M059J (cell line): Measurements from ENCODE around the gene CPNE1. TPM values are rescaled to one million over a fixed set of nuclear protein-coding genes. Genes with fewer than 3 reads are reported as not detected.

Experiments
- DNase-seq: peaks from one replicate; pipeline ENCODE4 v3.0.0-alpha.2; 2012; ENCODE audit warnings: low read depth
- total RNA-seq: library from RNA; depleted of rRNA; stranded (reverse); fragments of >200 nt; shearing (Covaris generic); gene quantifications from 2 replicates; pipeline ENCODE4 v1.2.3, GENCODE V29; 2014

CPNE1 gene
- total RNA-seq, 1 experiment from 2014 or later: 262 TPM

DNA sequence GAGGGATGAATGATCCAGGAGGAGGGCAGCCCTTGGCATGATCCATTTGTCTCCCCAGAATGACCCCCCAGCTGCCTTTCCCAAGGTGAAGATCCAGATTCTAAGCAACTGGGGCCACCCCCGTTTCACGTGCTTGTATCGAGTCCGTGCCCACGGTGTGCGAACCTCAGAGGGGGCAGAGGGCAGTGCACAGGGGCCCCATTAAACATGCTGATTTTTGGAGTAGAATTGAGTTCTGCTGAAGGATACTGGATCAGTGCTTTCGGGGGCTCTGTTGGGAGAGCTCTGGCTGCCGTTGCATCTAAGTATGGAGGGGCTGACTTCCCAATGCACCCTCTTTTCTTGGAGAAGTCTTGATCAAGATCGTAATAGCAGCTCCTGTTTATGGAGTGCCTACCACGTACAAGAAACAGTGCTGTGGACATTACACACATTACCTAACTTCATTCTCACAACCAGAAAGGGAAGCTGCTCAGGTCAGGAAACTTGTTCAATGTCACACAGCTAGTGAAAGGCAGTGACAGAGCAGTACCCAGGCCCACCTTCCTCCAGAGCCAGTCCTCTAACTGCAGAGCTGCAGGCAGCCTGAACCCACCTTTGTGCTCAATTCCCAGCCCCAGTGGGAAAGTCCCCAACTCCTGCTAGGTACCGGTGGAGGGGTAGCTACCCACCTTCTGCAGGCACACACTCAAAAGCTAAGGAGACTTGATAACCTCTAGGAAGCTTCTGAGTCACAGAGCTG, 43.7 kb downstream of the CPNE1 start:
- DNase-seq: no peak

GRCh38 chr20:35619196-35620095, 45.3 kb downstream of the CPNE1 start:
- peak; percentile 95 for DNase-seq

DNA sequence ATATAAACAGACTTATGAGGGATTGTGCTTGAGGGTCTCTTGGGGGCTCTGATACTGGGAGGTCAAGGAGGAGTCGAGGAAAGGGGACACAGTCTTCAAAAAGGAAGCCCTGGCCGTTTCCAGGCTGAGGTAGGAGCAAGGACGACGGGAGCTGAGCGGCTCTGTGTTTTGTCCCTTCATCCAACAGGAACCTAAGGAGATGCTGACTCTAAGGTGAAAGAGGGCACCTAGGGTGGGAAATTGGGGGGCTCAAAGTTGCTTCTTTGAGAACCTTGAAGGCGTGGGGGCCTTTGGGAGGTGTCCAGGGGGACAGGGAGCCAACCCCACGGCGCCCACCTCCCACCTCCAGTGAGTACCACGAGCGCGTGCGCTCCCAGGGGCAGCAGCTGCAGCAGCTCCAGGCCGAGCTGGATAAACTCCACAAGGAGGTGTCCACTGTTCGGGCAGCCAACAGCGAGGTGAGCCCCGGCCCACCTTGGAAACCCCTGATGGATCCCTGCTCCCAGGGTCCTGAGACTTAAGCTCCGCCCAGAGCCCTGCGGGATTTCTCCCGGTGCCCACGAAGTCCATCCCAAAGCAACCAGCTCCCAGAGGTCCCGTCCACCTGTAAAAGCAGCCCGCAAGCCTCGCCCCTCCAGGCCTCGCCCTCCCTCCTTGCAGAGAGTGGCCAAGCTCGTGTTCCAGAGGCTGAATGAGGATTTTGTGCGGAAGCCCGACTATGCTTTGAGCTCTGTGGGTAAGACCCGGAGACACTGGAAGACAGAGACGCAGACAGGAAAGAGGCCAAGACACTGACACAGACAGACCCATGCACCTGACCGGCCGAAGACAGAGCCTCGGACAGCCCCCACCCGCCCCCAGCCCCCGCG, 46.2 kb downstream of the CPNE1 start:
- DNase-seq: peak; percentile 70

DNA sequence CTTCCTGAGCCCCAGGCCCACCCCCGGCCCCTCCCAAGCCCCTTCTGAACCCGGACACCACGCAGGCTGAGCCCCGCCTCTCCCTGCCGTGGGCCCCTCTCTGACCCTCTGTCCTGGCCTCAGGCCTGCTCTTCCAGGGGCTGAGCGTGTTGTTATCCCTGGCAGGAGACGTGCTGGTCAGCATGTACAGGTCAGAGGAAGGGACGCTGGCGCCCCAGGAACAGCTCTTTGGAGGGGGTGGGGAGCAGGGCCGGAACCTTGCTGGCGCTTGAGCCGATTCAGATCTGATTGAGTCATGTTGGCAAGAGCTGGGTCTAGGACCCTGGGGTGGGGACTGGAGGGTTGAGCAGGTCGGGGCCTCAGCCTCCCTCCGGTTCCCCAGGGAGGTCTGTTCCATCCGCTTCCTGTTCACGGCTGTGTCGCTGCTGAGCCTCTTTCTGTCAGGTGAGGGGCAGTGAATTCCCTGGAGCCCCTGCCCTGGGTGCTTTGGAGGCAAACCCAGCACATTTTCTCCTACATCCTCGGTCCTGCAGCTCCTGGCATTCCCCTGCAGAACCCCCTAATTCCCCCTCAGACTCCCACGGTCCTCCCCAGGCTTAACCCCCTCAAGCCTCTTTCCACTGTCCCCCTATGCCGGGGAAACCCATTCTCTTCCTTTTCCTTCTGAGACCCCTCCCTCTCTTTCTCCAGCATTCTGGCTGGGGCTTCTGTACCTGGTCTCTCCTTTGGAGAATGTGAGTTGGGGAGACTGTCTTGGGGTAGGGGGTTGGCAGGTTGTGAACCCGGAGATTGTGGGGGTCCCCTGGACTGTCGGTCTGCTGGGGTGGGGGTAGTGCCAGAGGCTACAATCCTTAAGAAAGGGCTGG, 47.1 kb downstream of the CPNE1 start:
- DNase-seq: peak; percentile 99

GRCh38 chr20:35616465-35617396, 48.0 kb downstream of the CPNE1 start:
- peak; percentile 100 for DNase-seq

GRCh38 chr20:35615667-35616464, 48.8 kb downstream of the CPNE1 start, which contains the start of gene SPAG4:
SPAG4 (plus strand) TSS chr20:35615829; CDS start chr20:35616004, 175 bp downstream.
- no peak for DNase-seq

DNA sequence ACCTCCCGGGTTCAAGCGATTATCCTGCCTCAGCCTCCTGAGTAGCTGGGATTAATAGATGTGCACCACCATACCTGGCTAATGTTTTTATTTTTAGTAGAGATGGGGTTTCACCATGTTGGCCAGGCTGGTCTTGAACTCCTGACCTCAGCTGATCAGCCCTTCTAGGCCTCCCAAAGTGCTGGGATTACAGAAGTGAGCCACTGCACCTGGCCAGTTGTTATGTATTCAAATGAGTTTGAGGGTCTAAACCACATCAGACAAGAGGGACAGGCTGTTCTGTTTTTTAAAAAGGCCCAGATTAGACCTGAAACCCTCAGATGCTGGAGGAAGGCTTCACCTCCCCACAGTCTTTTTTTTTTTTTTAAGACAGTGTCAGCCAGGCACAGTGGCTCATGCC, 53.2 kb downstream of the CPNE1 start:
- no peak for DNase-seq

GRCh38 chr20:35610833-35611427, 53.8 kb downstream of the CPNE1 start:
- DNase-seq: no peak

GRCh38 chr20:35607003-35607735, 57.5 kb downstream of the CPNE1 start:
- DNase-seq: peak; percentile 37

- no peak for DNase-seq
Measured at GRCh38 chr20:35606127-35606526, 58.6 kb downstream of the CPNE1 start.

DNA sequence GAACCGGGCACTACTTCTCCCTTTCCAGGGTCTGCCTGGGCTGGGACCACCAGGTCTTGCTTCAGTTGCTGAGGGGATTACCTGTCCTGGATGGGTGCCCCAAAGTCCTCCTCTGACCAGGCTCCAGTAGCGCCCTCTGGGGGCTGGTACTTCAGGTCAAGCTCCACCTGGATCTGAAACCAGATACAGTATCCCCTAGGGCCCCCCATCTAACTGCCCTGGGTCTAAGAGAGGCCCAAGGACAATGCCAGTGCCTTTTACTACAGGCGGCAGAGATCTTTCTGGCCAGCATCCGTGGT, 60.3 kb downstream of the CPNE1 start:
- DNase-seq: no peak

DNA sequence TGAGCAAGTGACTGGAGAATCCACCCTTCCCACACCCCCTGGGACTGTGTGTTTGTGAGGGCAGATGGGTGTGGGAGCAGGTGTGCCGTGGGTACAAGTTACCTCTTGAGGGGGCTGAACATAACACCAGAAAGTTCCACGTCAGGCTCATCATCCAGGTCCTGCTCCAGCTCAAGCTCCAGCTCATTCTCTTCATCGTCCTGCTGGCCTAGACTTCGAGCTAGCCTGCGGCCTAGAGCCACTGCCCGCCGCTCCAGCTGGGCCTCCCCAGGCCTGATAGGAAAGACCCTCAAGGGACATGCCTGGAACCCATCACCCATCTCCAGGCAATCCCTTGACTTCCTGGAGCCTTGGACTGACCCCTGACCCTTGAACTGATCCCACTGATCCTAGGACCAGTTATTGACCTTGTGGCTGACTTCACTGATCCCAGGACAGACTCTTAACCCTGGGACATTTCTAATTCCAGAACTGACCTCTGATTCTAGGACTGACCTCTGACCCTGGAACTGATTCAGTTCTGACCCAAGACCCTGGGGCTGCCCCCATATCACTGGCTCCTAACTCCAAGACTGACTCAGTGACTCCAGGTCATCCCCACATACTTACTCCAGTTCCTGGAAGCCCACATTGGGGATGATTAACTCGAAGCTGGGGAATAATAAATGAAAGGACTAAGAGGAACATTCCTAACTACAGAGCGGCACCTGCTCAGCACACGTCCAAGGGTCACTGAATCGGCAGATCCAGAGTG, 60.8 kb downstream of the CPNE1 start:
- no peak for DNase-seq

GRCh38 chr20:35602851-35603495, 61.7 kb downstream of the CPNE1 start:
- no peak for DNase-seq

GRCh38 chr20:35601990-35602389, 62.7 kb downstream of the CPNE1 start:
- DNase-seq: no peak

GRCh38 chr20:35600993-35601973, 63.4 kb downstream of the CPNE1 start:
- DNase-seq: no peak
